Aorta (tissue), 5 donors: ENCODE results near the gene KCNQ1. TPM values are rescaled to one million over a fixed set of nuclear protein-coding genes. Genes with fewer than 3 reads are reported as not detected.

ENCODE experiments used
- ATAC-seq: fragments of 200-7000 bp; cut with Tn5 transposase; one replicate; pipeline ENCODE4 v1.9.1; 2022; ENCODE audit warnings: moderate library complexity; ENCODE audit not compliant: low FRiP score
- DNase-seq, 2 donors: peaks; one replicate each; pipeline ENCODE4 v3.0.0-alpha.2; 2020
- H3K27ac ChIP-seq, 2 donors: one replicate each; pipeline ENCODE4 v1.5.1; 2013; ENCODE audit warnings: low read length in 2 of 2, mild to moderate bottlenecking in 2 of 2, moderate library complexity in 2 of 2, control low read depth in 1 of 2, inconsistent platforms in 1 of 2, low read depth in 1 of 2
- H3K27me3 ChIP-seq, 2 donors: one replicate each; pipeline ENCODE4 v1.6.1; 2013; ENCODE audit warnings: control low read depth in 1 of 2, low read length in 1 of 2, mild to moderate bottlenecking in 1 of 2, moderate library complexity in 1 of 2; ENCODE audit not compliant: insufficient read depth in 2 of 2, control insufficient read depth in 1 of 2
- H3K36me3 ChIP-seq, 2 donors: one replicate each; pipeline ENCODE4 v1.6.1; 2013; ENCODE audit warnings: control low read depth in 1 of 2, low read length in 1 of 2, mild to moderate bottlenecking in 1 of 2; ENCODE audit not compliant: insufficient read depth in 2 of 2, control insufficient read depth in 1 of 2
- H3K4me1 ChIP-seq, 2 donors: one replicate each; pipeline ENCODE4 v1.6.1; 2013; ENCODE audit warnings: low read length in 2 of 2, control low read depth in 1 of 2, mild to moderate bottlenecking in 1 of 2, moderate library complexity in 1 of 2; ENCODE audit not compliant: insufficient read depth in 2 of 2, control insufficient read depth in 1 of 2
- H3K4me3 ChIP-seq, 2 donors: one replicate each; pipeline ENCODE4 v1.5.1; 2013; ENCODE audit warnings: low read length in 2 of 2, control low read depth in 1 of 2, mild to moderate bottlenecking in 1 of 2
- H3K9me3 ChIP-seq: one replicate; pipeline ENCODE4 v1.6.1; 2013; ENCODE audit warnings: mild to moderate bottlenecking, low read length; ENCODE audit not compliant: control insufficient read depth
- WGBS, 2 donors: extraction: QIAGEN DNeasy Blood & Tissue Kit; methylation state at CpG; one replicate each; pipeline ENCODE4 v1.1.7; 2013; 5-methylcytosine and 5-hydroxymethylcytosine counted together
- intact Hi-C, 2 donors: fragments of 100-400 bp; cut with DNase I; formaldehyde crosslinking; loops; one replicate each; pipeline versions ENCODE4 v1.14.2 to v1.15.0; 2022
- polyA plus RNA-seq, 2 donors: library from polyadenylated mRNA; stranded (reverse); fragments of 200-250 nt; gene quantifications; one replicate each; pipeline ENCODE4 v1.2.3, GENCODE V29; 2013
- total RNA-seq, 2 donors: library from RNA; stranded (reverse); fragmentation: NEBNext Ultra II Directional; extraction: Animal tissue kit (Norgen Biotek cat#: 25700); gene quantifications; one replicate each; pipeline ENCODE4 v1.2.1, GENCODE V29; 2021
- donor health status: healthy with polysubstance abuse.
- donor health status: Bipolar disorder and iron deficiency.
- donor health status: DM: no; HTN: no; CAD: no.
- donor health status: DM: no; HTN: no; CAD: no.
- donor health status: DM: yes; HTN: yes; CAD: no.

The KCNQ1 gene
- total and polyA plus RNA-seq, 4 donors, result 0.67 to 11.5 (median 5.8) TPM

DNA sequence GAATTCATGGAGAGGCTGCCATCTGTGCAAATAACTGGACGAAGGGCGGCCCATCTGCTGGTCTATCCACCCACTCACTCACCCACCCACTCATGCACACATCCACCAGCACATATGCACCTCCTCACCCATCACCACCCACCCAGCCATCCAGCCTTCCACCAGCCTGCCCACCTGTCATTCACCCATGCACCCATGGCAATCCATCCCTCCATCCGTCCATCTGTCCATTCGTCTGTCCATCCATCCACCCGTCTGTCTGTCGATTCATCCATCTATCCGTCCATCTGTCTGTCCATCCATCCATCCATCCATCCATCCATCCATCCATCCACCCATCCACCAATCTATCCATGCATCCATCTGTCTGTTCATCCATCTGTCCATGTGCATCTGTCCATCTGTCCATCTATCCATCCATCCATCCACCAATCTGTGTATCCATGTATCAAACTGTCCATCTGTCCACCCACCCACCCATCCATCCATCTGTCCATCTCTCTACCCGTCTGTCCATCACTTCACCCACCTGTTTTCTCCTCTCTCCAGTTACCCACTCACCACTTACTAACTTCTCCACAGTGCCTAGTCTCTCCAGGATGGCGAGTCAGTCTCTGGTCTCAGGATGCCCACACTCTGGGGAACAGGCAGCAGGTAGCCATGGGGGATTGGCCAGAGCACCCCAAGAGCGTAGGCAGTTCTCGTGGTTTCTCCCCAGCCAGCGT is 9.4 kb upstream of the KCNQ1 start:
- DNase-seq, result peak; percentile 27 to 55
- Histone ChIP-seq H3K9me3 (no peaks in the 10 kb centered on the region), H3K4me1 (no peaks in the 10 kb centered on the region), H3K27ac (no peak overlapping the region), H3K4me3 (no peak overlapping the region), H3K36me3 (no peaks in the 10 kb centered on the region), H3K27me3 (no peaks in the 10 kb centered on the region)
- intact Hi-C loops, result no loop called here
- ATAC-seq, result no peak
- WGBS, 2 donors, result 86 to 87% methylated on average over 12 of the region's 12 CpGs

DNA sequence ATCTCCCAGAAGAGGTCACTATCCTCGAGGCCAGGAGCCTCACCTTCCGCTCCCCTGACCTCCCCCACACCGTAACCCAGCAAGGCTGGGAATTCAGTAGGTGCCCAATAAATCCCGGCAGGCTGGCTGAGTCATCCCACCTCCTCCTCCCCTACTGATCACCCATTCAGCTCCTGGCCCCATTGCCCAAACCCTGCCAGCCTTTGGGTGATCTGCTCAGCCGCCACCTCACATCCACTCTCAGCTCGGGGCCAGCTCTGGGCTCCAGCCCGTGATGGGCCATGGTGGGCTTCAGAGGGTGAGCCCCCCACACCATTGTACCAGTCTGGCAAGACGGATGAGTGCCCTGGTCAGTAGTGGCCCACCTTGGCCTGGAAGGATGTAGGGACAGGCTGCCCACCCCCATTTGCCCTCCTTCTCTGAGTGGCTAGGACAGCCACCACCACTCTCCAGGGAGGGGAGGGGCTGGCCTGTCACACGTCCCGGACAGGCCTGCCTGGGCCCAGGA is 8.7 kb upstream of the KCNQ1 start:
- ATAC-seq, result no peak
- no peak overlapping the region for H3K27ac ChIP-seq
- peak; percentile 38 to 39 for DNase-seq
- H3K4me1 ChIP-seq, result no peaks in the 10 kb centered on the region
- no peak overlapping the region for H3K4me3 ChIP-seq
- H3K27me3 ChIP-seq, result no peaks in the 10 kb centered on the region
- no peaks in the 10 kb centered on the region for H3K9me3 ChIP-seq
- 70 to 72% methylated on average over 10 of the region's 10 CpGs for WGBS, 2 donors
- intact Hi-C loops, result no loop called here
- no peaks in the 10 kb centered on the region for H3K36me3 ChIP-seq

DNA sequence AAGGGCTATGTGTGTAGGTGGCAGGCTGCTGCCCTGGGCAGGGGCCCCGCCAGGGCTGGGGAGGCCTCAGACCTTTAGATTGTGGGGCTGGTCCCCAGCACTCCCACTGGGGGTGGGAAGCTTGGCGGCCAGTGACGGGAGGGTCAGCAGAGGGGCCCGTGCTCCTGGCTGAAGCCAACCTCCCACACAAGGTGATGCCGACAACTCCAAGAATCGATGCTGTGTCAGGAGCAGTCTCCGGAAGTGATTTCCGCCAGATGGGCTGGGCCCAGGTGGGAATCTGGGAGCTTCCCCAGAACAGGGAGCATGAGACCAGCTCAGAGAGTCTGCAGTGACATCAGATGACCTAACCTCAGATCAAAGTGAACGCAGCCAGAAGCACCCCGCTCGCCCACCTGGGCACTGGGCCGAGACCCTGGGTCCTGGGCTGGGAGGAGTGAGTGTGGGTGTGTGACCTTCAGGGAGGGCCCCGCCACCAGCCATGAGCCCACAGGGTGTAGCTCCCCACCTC is 8.2 kb upstream of the KCNQ1 start:
- WGBS, 2 donors, result 84 to 89% methylated on average over 12 to 13 of the region's 13 CpGs
- ATAC-seq (no peak), DNase-seq (peak in 1 of 2 donors; percentile 26)
- intact Hi-C loops, result no loop called here
- H3K4me1 ChIP-seq, result no peaks in the 10 kb centered on the region
- no peak overlapping the region for H3K27ac ChIP-seq
- H3K4me3 ChIP-seq, result no peak overlapping the region
- H3K9me3 ChIP-seq, result no peaks in the 10 kb centered on the region
- no peaks in the 10 kb centered on the region for H3K36me3 ChIP-seq
- H3K27me3 ChIP-seq, result no peaks in the 10 kb centered on the region

DNA sequence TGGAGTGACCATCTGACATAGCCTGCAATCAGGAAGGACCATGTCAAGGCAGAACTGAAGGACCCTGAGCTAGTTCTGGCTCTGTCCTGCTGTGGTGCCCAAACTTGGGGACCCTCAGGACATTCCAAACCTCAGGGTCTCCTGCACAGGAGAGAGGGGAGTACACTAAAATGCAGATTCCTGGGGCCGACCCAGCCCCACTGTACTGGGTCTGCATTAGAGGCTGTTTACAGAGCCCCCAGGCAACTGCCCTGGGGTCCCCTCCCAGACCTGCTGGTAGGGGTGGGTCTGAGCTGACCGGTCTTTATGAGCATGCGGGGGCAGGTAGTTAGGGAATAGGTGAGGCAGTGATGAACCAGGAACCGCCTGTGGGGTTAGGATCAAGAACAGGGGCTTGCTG is 7.3 kb upstream of the KCNQ1 start:
- H3K27me3 ChIP-seq, result no peaks in the 10 kb centered on the region
- ATAC-seq, result no peak

DNA sequence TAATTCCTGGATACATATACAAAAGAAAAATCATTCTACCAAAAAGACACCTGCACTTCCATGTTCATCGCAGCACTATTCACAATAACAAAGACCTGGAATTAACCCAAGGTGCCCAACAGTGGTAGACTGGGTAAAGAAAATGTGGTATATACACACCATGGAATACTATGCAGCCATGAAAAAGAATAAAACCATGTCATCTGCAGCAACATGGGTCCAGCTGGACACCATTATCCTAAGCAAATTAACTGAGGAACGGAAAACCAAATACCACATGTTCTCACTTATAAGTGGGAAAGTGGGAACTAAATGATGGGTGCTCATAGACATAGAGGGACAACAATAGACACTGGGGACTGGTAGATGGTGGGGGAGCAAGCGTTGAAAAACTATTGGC is 5.0 kb upstream of the KCNQ1 start:
- H3K4me3 ChIP-seq, result no peak overlapping the region
- H3K9me3 ChIP-seq, result no peaks in the 10 kb centered on the region
- intact Hi-C loops, result no loop called here
- H3K27ac ChIP-seq, result no peak overlapping the region
- ATAC-seq (no peak), DNase-seq (no peak)
- H3K36me3 ChIP-seq, result no peaks in the 10 kb centered on the region
- H3K4me1 ChIP-seq, result no peaks in the 10 kb centered on the region
- 90 to 91% methylated on average over 3 of the region's 3 CpGs for whole genome bisulfite sequencing, 2 donors
- no peaks in the 10 kb centered on the region for H3K27me3 ChIP-seq

More for the DNA sequence above, 7.3 kb upstream of the KCNQ1 start:
- WGBS, 2 donors, result 83 to 90% methylated on average over 4 of the region's 4 CpGs
- Histone ChIP-seq H3K9me3 (no peaks in the 10 kb centered on the region), H3K4me3 (no peak overlapping the region), H3K27ac (no peak overlapping the region), H3K4me1 (no peaks in the 10 kb centered on the region), H3K36me3 (no peaks in the 10 kb centered on the region)
- intact Hi-C loops, result no loop called here
- DNase-seq, result peak; percentile 10 to 38

DNA sequence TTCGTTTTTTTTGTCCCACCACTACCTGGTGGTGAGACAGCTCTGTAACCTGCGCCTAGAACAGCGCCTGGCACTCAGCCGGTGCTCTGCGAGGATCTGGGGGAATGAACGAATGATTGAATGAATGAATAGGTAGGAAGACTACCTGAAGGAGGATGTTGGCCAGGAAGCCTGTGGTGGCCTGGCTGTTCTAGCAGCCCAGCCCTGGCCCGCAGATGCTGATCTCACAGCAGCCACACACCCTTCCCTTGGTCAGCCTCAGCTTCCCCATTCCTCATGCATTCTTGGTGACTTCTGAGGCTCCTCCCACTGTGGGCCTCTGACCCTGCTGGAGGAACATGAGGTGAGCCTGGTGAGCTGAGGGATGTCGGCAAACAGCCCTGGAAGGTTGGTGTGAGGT is 4.2 kb upstream of the KCNQ1 start:
- Histone ChIP-seq H3K4me1 (no peaks in the 10 kb centered on the region), H3K4me3 (no peak overlapping the region), H3K27ac (no peak overlapping the region), H3K36me3 (no peaks in the 10 kb centered on the region), H3K27me3 (no peaks in the 10 kb centered on the region), H3K9me3 (no peaks in the 10 kb centered on the region)
- intact Hi-C loops, result no loop called here
- ATAC-seq (no peak), DNase-seq (peak; percentile 53 to 62)
- 79% methylated on average over 8 of the region's 8 CpGs for WGBS, 2 donors

DNA sequence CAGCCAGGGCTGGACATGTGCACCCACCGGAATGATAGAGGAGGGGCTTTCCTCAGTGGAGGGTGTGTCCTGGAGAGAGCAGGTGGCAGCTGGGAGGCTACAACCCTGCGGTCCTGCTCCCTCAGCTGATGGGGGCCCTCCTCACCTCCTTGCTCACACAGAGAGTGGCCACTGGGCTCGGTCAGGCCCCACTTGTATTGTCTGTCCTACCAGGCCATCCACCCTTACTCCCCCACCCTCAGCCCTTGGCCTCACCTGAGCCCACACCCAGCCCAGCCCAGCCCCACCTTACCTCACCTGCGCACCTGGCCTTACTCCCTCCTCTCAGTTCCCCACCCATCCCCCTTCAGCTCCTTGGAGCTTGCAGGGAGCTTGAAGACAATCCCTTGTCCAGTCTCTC is 3.6 kb upstream of the KCNQ1 start:
- DNase-seq, result peak; percentile 32 to 55
- intact Hi-C loops, result no loop called here
- Histone ChIP-seq H3K4me1 (no peaks in the 10 kb centered on the region), H3K36me3 (no peaks in the 10 kb centered on the region), H3K27me3 (no peaks in the 10 kb centered on the region), H3K9me3 (no peaks in the 10 kb centered on the region), H3K27ac (no peak overlapping the region), H3K4me3 (no peak overlapping the region)
- peak; percentile 15 for ATAC-seq
- 70 to 71% methylated on average over 3 to 4 of the region's 4 CpGs for WGBS, 2 donors

DNA sequence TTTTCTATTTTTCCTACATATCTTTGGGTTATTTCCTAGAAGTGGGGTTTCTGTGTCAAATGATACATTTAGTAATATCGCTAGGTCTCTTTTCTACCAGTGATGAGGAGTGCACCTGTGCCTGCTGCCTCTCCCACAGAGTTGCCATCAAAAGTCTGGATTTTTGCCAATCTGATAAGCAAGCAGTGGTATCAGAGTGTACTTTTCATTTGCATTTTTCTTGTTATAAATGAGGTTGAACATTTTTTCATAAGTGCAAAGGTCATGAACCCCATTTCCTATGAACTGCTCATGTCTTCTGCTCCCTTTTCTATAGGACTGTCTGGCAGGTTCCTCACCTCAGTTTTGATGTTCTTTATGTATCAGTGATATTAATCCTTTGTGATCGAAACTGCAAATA is 2.2 kb upstream of the KCNQ1 start:
- H3K9me3 ChIP-seq, result no peaks in the 10 kb centered on the region
- intact Hi-C loops, result no loop called here
- no peak overlapping the region for H3K4me3 ChIP-seq
- 89 to 97% methylated on average over 2 of the region's 2 CpGs for WGBS, 2 donors
- no peak overlapping the region for H3K27ac ChIP-seq
- H3K27me3 ChIP-seq, result no peaks in the 10 kb centered on the region
- H3K4me1 ChIP-seq, result no peaks in the 10 kb centered on the region
- no peaks in the 10 kb centered on the region for H3K36me3 ChIP-seq
- ATAC-seq, result no peak
- DNase-seq, result no peak

DNA sequence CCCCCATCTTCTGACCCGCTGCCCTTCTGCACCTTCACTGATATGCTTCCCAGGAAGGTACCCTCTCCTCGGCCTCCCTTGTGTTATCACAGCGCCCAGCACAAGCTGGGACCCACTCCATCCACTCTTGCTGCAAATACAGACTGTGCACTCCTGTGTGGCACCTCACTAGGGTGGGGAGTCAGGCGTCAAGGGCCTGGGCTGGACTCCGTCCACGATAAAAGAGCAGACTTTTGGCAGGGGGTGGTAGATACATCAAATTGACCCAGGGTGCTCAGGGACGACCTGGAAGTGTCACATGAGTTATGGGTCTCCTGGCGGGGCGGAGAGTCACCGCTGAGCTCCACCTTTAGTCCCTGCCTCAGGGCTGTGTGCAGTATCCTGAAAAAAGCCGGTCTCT is 1.4 kb upstream of the KCNQ1 start:
- Histone ChIP-seq H3K36me3 (no peaks in the 10 kb centered on the region), H3K4me1 (no peaks in the 10 kb centered on the region), H3K27ac (no peak overlapping the region), H3K4me3 (no peak overlapping the region), H3K9me3 (no peaks in the 10 kb centered on the region), H3K27me3 (no peaks in the 10 kb centered on the region)
- peak; percentile 33 to 56 for DNase-seq
- intact Hi-C loops, result no loop called here
- no peak for ATAC-seq
- 35 to 37% methylated on average over 11 of the region's 11 CpGs for WGBS, 2 donors
